GM23338 (cell line): ENCODE results near the gene UNC79. TPM values are rescaled to one million over a fixed set of nuclear protein-coding genes. Genes with fewer than 3 reads are reported as not detected.

ENCODE experiments used
- ATAC-seq: fragments of 200-7000 bp; cut with Tn5 transposase; 3 replicates; pipeline ENCODE4 v1.9.1; 2020
- DNase-seq: peaks from one replicate; pipeline ENCODE4 v3.0.0-alpha.2; 2015; ENCODE audit warnings: low spot score
- H2AFZ ChIP-seq: fragments of 200-600 bp; sonication (generic); 2 replicates; pipeline ENCODE4 v1.8.0; 2016; ENCODE audit warnings: antibody characterized with exemption, mild to moderate bottlenecking, moderate library complexity
- H3F3A ChIP-seq: fragments of 200-600 bp; sonication (generic); replicated peaks from 2 replicates; pipeline ENCODE4 v1.8.0; 2017; ENCODE audit warnings: antibody characterized with exemption, mixed run types, low read depth
- H3K27ac ChIP-seq: fragments of 200-600 bp; sonication (generic); 2 replicates; pipeline ENCODE4 v1.6.1; 2016; ENCODE audit warnings: low read depth
- H3K27me3 ChIP-seq: fragments of 200-600 bp; sonication (generic); 2 replicates; pipeline ENCODE4 v1.8.0; 2016; ENCODE audit warnings: mild to moderate bottlenecking, mixed run types, moderate library complexity; ENCODE audit not compliant: insufficient read depth
- H3K36me3 ChIP-seq: fragments of 200-600 bp; sonication (generic); 2 replicates; pipeline ENCODE4 v1.8.0; 2016; ENCODE audit warnings: mild to moderate bottlenecking; ENCODE audit not compliant: insufficient read depth
- H3K4me1 ChIP-seq: fragments of 200-600 bp; sonication (generic); 2 replicates; pipeline ENCODE4 v1.8.0; 2016; ENCODE audit warnings: mild to moderate bottlenecking, moderate library complexity; ENCODE audit not compliant: insufficient read depth
- H3K4me2 ChIP-seq: fragments of 200-600 bp; sonication (generic); 2 replicates; pipeline ENCODE4 v1.7.1; 2017; ENCODE audit warnings: mixed run types
- H3K4me3 ChIP-seq: fragments of 200-600 bp; sonication (generic); 2 replicates; pipeline ENCODE4 v1.6.1; 2016; ENCODE audit warnings: mixed run types
- H3K79me2 ChIP-seq: fragments of 200-600 bp; sonication (generic); replicated peaks from 2 replicates; pipeline ENCODE4 v1.8.0; 2017; ENCODE audit warnings: mild to moderate bottlenecking; ENCODE audit not compliant: insufficient read depth
- H3K9me2 ChIP-seq: fragments of 200-600 bp; sonication (generic); 2 replicates; pipeline ENCODE4 v1.8.0; 2017; ENCODE audit not compliant: insufficient read depth
- H4K20me1 ChIP-seq: fragments of 200-600 bp; sonication (generic); replicated peaks from 2 replicates; pipeline ENCODE4 v1.8.0; 2017; ENCODE audit warnings: mild to moderate bottlenecking; ENCODE audit not compliant: insufficient read depth
- H3K27ac Mint-ChIP-seq: 2 replicates; pipeline ENCODE4 v1.8.0; 2020; ENCODE audit warnings: inconsistent platforms, mild to moderate bottlenecking, moderate library complexity, mixed read lengths
- H3K27me3 Mint-ChIP-seq: 3 replicates; pipeline ENCODE4 v1.8.0; 2022; ENCODE audit warnings: low read depth, mild to moderate bottlenecking, moderate library complexity, mixed read lengths, inconsistent platforms; ENCODE audit not compliant: insufficient read depth, poor library complexity
- H3K36me3 Mint-ChIP-seq: 3 replicates; pipeline ENCODE4 v1.8.0; 2021; ENCODE audit warnings: low read depth, mild to moderate bottlenecking, inconsistent platforms, moderate library complexity, mixed read lengths
- H3K4me1 Mint-ChIP-seq: 3 replicates; pipeline ENCODE4 v1.8.0; 2020; ENCODE audit warnings: mild to moderate bottlenecking, inconsistent platforms, mixed read lengths
- H3K4me3 Mint-ChIP-seq: 3 replicates; pipeline ENCODE4 v1.8.0; 2021; ENCODE audit warnings: moderate library complexity, mild to moderate bottlenecking, inconsistent platforms, mixed read lengths
- H3K9me3 Mint-ChIP-seq: 3 replicates; pipeline ENCODE4 v1.8.0; 2020; ENCODE audit warnings: moderate library complexity, mild to moderate bottlenecking, inconsistent platforms, mixed read lengths
- CREB1 ChIP-seq: fragments of 250-450 bp; sonication (Bioruptor Pico); IDR thresholded peaks from 2 replicates; pipeline ENCODE4 v1.5.0; 2020; ENCODE audit warnings: low read depth, mild to moderate bottlenecking, moderate library complexity
- EZH2 ChIP-seq: fragments of 200-600 bp; sonication (generic); IDR thresholded peaks from one replicate; pipeline ENCODE4 v1.8.0; 2017; ENCODE audit warnings: antibody characterized with exemption, mild to moderate bottlenecking, low read depth; ENCODE audit not compliant: unreplicated experiment
- EZH2phosphoT487 ChIP-seq: fragments of 200-600 bp; sonication (generic); IDR thresholded peaks from one replicate; pipeline ENCODE4 v1.8.1; 2018; ENCODE audit warnings: antibody characterized with exemption; ENCODE audit not compliant: unreplicated experiment
- JUNB ChIP-seq: IDR thresholded peaks from one replicate; pipeline ENCODE4 v1.6.1; 2016; ENCODE audit warnings: antibody characterized with exemption; ENCODE audit not compliant: unreplicated experiment
- NANOG ChIP-seq: IDR thresholded peaks from 2 replicates; pipeline ENCODE4 v1.6.1; 2016; ENCODE audit warnings: antibody characterized with exemption, borderline replicate concordance
- POLR2AphosphoS5 ChIP-seq: IDR thresholded peaks from 2 replicates; pipeline ENCODE4 v1.6.1; 2016; ENCODE audit warnings: antibody characterized with exemption, low read depth
- STAT1 ChIP-seq: IDR thresholded peaks from one replicate; pipeline ENCODE4 v1.6.1; 2016; ENCODE audit warnings: antibody characterized with exemption; ENCODE audit not compliant: unreplicated experiment
- ZNF114 ChIP-seq: fragments of 250-450 bp; sonication (Bioruptor Pico); IDR thresholded peaks from 2 replicates; pipeline ENCODE4 v1.5.0; 2020; ENCODE audit warnings: mild to moderate bottlenecking, moderate library complexity
- ZNF331 ChIP-seq: fragments of 250-450 bp; sonication (Bioruptor Pico); IDR thresholded peaks from 2 replicates; pipeline ENCODE4 v1.5.0; 2020; ENCODE audit warnings: low read depth, mild to moderate bottlenecking, moderate library complexity
- polyA plus RNA-seq: library from polyadenylated mRNA; unstranded; fragments of >200 nt; fragmentation: Nextera tagmentation; extraction: Ambion mirVana; gene quantifications from 2 replicates; pipeline ENCODE4 v1.2.1, GENCODE V29; 2016
- total RNA-seq: library from RNA; depleted of rRNA; stranded (reverse); fragments of >200 nt; shearing (Covaris generic); gene quantifications from 2 replicates; pipeline ENCODE4 v1.2.3, GENCODE V29; 2014
- TF ChIP-seq, protein P1 (sequence below): IDR thresholded peaks from one replicate; pipeline ENCODE4 v1.6.1; 2018; ENCODE audit warnings: antibody characterized with exemption; ENCODE audit not compliant: unreplicated experiment
- TF ChIP-seq, protein P2 (sequence below): IDR thresholded peaks from 2 replicates; pipeline ENCODE4 v1.6.1; 2016; ENCODE audit warnings: antibody characterized with exemption
- TF ChIP-seq, protein P3 (sequence below): fragments of 250-450 bp; sonication (Bioruptor Pico); IDR thresholded peaks from 2 replicates; pipeline ENCODE4 v1.5.0; 2020; ENCODE audit warnings: mild to moderate bottlenecking, moderate library complexity
- TF ChIP-seq, protein P4 (sequence below), 2 experiments: fragments of 200-600 bp in 1 of 2; sonication (generic) in 1 of 2; conservative IDR thresholded peaks; 2 replicates each; pipeline versions ENCODE4 v1.5.1 to v1.6.1; 2016 to 2017; ENCODE audit warnings: antibody characterized with exemption in 2 of 2, low read depth in 2 of 2, mild to moderate bottlenecking in 2 of 2, moderate library complexity in 1 of 2

UNC79 gene
- total and polyA plus RNA-seq, 2 experiments from 2014 or later: 1.8 to 3.6 TPM

DNA sequence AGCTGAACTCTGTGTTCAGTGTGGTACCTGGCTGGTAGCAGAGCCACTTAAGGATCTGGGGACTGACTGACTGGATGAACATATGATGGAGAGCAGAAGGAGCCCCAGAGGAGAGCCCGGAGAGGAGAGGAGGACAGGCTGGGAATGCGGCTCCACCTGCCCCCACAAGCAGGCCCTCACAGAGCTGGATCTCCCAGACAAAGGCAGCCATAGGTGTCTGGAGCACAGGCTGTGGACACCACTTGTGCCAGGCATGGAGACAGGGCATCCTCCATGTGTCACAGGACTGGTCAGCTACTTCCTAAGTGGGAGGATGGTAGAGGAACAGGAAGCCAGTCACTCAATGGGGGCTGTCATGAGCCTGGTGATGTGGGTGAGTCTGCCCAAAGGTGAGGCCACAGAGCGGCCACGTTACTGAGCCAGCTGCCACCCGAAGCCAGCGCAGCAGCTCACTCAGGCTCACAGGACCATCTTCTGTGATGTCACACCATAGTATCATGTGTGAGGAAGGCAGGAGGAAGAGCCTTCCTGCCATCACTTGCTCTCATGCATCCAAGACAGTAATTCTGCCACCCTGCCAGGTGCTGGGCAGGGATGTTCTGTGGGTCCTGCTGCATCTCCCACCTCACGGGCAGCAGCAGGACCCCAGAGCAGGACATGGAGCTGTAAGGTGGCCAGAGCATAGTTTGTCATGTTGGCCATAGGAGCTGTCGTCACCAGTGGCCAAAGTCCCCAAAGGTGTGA is 285.4 kb downstream of the UNC79 start:
- Histone ChIP-seq H3K36me3 (no peaks in the 10 kb centered on the region), H2AFZ (no peak overlapping the region), H4K20me1 (no peaks in the 10 kb centered on the region), H3F3A (no peaks in the 10 kb centered on the region), H3K27me3 (no peaks in the 10 kb centered on the region), H3K79me2 (no peaks in the 10 kb centered on the region), H3K4me2 (no peak overlapping the region), H3K4me3 (no peak overlapping the region), H3K9me2 (no peaks in the 10 kb centered on the region), H3K4me1 (no peaks in the 10 kb centered on the region; the same call in 1 of the 2 replicates), H3K27ac (no peak overlapping the region)
- no peak overlapping the region for H3K4me3 Mint-ChIP-seq
- no peaks in the 10 kb centered on the region for H3K9me3 Mint-ChIP-seq
- TF ChIP-seq EZH2: no peak
- TF ChIP-seq, protein P1, sequence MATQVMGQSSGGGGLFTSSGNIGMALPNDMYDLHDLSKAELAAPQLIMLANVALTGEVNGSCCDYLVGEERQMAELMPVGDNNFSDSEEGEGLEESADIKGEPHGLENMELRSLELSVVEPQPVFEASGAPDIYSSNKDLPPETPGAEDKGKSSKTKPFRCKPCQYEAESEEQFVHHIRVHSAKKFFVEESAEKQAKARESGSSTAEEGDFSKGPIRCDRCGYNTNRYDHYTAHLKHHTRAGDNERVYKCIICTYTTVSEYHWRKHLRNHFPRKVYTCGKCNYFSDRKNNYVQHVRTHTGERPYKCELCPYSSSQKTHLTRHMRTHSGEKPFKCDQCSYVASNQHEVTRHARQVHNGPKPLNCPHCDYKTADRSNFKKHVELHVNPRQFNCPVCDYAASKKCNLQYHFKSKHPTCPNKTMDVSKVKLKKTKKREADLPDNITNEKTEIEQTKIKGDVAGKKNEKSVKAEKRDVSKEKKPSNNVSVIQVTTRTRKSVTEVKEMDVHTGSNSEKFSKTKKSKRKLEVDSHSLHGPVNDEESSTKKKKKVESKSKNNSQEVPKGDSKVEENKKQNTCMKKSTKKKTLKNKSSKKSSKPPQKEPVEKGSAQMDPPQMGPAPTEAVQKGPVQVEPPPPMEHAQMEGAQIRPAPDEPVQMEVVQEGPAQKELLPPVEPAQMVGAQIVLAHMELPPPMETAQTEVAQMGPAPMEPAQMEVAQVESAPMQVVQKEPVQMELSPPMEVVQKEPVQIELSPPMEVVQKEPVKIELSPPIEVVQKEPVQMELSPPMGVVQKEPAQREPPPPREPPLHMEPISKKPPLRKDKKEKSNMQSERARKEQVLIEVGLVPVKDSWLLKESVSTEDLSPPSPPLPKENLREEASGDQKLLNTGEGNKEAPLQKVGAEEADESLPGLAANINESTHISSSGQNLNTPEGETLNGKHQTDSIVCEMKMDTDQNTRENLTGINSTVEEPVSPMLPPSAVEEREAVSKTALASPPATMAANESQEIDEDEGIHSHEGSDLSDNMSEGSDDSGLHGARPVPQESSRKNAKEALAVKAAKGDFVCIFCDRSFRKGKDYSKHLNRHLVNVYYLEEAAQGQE: no peak
- TF ChIP-seq POLR2AphosphoS5: no peak
- no peak for TF ChIP-seq JUNB
- TF ChIP-seq ZNF114: no peak
- no peak for TF ChIP-seq NANOG
- no peak for TF ChIP-seq ZNF331 (CRISPR knock-in tag)
- TF ChIP-seq, protein P2, sequence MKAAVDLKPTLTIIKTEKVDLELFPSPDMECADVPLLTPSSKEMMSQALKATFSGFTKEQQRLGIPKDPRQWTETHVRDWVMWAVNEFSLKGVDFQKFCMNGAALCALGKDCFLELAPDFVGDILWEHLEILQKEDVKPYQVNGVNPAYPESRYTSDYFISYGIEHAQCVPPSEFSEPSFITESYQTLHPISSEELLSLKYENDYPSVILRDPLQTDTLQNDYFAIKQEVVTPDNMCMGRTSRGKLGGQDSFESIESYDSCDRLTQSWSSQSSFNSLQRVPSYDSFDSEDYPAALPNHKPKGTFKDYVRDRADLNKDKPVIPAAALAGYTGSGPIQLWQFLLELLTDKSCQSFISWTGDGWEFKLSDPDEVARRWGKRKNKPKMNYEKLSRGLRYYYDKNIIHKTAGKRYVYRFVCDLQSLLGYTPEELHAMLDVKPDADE: no peak
- no peak for TF ChIP-seq EZH2phosphoT487
- TF ChIP-seq STAT1: no peak
- no peak for TF ChIP-seq CREB1 (CRISPR knock-in tag)
- TF ChIP-seq, protein P3, sequence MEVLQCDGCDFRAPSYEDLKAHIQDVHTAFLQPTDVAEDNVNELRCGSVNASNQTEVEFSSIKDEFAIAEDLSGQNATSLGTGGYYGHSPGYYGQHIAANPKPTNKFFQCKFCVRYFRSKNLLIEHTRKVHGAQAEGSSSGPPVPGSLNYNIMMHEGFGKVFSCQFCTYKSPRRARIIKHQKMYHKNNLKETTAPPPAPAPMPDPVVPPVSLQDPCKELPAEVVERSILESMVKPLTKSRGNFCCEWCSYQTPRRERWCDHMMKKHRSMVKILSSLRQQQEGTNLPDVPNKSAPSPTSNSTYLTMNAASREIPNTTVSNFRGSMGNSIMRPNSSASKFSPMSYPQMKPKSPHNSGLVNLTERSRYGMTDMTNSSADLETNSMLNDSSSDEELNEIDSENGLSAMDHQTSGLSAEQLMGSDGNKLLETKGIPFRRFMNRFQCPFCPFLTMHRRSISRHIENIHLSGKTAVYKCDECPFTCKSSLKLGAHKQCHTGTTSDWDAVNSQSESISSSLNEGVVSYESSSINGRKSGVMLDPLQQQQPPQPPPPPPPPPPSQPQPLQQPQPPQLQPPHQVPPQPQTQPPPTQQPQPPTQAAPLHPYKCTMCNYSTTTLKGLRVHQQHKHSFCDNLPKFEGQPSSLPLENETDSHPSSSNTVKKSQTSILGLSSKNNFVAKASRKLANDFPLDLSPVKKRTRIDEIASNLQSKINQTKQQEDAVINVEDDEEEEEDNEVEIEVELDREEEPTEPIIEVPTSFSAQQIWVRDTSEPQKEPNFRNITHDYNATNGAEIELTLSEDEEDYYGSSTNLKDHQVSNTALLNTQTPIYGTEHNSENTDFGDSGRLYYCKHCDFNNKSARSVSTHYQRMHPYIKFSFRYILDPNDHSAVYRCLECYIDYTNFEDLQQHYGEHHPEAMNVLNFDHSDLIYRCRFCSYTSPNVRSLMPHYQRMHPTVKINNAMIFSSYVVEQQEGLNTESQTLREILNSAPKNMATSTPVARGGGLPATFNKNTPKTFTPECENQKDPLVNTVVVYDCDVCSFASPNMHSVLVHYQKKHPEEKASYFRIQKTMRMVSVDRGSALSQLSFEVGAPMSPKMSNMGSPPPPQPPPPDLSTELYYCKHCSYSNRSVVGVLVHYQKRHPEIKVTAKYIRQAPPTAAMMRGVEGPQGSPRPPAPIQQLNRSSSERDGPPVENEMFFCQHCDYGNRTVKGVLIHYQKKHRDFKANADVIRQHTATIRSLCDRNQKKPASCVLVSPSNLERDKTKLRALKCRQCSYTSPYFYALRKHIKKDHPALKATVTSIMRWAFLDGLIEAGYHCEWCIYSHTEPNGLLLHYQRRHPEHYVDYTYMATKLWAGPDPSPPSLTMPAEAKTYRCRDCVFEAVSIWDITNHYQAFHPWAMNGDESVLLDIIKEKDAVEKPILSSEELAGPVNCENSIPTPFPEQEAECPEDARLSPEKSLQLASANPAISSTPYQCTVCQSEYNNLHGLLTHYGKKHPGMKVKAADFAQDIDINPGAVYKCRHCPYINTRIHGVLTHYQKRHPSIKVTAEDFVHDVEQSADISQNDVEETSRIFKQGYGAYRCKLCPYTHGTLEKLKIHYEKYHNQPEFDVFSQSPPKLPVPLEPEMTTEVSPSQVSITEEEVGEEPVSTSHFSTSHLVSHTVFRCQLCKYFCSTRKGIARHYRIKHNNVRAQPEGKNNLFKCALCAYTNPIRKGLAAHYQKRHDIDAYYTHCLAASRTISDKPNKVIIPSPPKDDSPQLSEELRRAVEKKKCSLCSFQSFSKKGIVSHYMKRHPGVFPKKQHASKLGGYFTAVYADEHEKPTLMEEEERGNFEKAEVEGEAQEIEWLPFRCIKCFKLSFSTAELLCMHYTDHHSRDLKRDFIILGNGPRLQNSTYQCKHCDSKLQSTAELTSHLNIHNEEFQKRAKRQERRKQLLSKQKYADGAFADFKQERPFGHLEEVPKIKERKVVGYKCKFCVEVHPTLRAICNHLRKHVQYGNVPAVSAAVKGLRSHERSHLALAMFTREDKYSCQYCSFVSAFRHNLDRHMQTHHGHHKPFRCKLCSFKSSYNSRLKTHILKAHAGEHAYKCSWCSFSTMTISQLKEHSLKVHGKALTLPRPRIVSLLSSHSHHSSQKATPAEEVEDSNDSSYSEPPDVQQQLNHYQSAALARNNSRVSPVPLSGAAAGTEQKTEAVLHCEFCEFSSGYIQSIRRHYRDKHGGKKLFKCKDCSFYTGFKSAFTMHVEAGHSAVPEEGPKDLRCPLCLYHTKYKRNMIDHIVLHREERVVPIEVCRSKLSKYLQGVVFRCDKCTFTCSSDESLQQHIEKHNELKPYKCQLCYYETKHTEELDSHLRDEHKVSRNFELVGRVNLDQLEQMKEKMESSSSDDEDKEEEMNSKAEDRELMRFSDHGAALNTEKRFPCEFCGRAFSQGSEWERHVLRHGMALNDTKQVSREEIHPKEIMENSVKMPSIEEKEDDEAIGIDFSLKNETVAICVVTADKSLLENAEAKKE (CRISPR knock-in tag): no peak
- TF ChIP-seq, protein P4, sequence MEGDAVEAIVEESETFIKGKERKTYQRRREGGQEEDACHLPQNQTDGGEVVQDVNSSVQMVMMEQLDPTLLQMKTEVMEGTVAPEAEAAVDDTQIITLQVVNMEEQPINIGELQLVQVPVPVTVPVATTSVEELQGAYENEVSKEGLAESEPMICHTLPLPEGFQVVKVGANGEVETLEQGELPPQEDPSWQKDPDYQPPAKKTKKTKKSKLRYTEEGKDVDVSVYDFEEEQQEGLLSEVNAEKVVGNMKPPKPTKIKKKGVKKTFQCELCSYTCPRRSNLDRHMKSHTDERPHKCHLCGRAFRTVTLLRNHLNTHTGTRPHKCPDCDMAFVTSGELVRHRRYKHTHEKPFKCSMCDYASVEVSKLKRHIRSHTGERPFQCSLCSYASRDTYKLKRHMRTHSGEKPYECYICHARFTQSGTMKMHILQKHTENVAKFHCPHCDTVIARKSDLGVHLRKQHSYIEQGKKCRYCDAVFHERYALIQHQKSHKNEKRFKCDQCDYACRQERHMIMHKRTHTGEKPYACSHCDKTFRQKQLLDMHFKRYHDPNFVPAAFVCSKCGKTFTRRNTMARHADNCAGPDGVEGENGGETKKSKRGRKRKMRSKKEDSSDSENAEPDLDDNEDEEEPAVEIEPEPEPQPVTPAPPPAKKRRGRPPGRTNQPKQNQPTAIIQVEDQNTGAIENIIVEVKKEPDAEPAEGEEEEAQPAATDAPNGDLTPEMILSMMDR (conservative IDR thresholded peaks at IDR 0.05; ENCODE audit: low read depth in 2 of 2): no peak
- DNase-seq: no peak
- no peaks in the 10 kb centered on the region; the same call in 2 of the 3 replicates for H3K36me3 Mint-ChIP-seq
- H3K4me1 Mint-ChIP-seq: peaks cover 18% of the 10 kb centered on the region
- H3K27me3 Mint-ChIP-seq: peaks cover 8% of the 10 kb centered on the region
- H3K27ac Mint-ChIP-seq: no peak overlapping the region
- ATAC-seq: no peak
